NCI-H1694 (cell line): ENCODE data around the gene GOLGA3.
"Not testable (repeated sequence)": the region's sequence is repeated elsewhere in the genome, so short reads cannot be mapped to it uniquely, and the experiment has no call there.

Experiments
- DNase-seq: peaks from one replicate; lab custom pipeline; 2025; lab: John Stamatoyannopoulos, UW

GOLGA3 gene

DNA sequence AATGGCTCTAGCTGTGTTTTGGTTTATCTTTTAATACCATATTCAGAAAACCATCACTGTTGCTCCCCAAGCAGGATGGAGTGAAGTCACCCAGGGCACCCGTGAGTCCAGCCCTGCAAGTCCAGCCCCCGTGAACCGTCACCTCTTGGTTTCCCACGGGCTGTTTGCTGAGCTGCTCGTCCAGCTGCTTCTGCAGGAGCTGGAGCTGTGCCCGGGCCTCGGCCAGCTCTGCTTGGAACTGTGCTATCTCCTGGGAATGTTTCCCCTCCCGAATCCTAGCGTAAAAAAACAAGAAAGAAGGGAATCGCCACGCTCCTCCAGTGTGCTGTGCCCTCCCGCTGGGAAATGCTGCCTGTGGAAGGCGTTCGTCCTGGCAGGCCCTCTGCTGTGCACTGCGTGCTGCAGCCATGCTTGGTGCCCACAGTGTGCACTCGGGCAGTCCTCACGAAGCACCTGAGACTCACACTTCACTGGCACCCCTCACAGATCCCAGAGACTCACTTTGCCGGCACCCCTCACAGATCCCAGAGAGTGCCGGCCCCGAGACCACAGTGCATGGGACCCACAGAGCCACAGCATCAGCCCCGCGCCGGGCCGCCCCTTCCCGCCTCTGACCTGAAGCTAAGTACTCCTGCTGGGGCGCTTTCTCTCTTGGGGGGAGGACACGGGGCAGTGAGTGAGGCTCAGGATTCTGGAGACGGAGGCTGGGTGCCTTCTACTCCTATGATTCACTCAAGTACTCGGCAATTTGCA lies 51.7 kb downstream of the GOLGA3 start:
- DNase-seq: no peak

DNA sequence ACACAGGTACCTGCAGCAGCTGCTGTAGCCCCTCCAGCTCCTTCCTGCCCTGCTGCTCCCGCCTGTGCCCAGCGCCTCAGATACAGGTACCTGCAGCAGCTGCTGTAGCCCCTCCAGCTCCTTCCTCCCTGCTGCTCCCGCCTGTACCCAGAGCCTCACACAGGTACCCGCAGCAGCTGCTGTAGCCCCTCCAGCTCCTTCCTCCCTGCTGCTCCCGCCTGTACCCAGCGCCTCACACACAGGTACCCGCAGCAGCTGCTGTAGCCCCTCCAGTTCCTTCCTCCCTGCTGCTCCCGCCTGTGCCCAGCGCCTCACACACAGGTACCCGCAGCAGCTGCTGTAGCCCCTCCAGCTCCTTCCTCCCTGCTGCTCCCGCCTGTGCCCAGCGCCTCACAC lies 52.4 kb downstream of the GOLGA3 start:
- not testable (repeated sequence) for DNase-seq

DNA sequence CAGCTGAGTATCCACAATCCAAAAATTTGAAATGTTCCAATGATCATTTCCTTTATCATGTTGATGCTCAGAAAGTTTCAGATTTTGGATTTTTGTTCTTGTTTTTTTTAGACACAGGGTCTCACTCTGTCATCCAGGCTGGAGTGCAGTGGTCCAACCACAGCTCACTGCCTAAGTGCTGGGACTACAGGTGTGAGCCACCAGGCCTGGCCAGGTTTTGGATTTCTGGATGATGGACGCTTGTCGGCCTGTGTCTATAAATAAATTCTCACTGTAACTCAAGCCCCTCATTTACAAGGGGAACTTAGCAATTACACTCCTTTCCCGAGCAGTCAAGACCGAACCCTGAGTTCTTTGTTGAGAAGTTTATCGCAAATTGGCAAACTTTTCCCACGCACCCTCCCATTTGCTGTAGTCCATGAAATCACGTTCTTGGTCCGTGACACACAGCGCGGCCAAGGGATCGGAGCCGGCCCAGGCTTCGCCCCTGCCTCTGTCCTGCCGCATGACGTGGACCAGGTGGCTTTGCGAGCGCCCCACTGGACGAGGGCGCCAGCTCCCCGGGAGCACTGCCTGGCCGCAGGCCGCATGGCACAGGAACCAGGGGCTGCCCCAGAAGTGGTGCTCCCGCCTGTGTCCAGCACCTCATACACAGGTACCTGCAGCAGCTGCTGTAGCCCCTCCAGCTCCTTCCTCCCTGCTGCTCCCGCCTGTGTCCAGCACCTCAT lies 53.0 kb downstream of the GOLGA3 start:
- no peak for DNase-seq

DNA sequence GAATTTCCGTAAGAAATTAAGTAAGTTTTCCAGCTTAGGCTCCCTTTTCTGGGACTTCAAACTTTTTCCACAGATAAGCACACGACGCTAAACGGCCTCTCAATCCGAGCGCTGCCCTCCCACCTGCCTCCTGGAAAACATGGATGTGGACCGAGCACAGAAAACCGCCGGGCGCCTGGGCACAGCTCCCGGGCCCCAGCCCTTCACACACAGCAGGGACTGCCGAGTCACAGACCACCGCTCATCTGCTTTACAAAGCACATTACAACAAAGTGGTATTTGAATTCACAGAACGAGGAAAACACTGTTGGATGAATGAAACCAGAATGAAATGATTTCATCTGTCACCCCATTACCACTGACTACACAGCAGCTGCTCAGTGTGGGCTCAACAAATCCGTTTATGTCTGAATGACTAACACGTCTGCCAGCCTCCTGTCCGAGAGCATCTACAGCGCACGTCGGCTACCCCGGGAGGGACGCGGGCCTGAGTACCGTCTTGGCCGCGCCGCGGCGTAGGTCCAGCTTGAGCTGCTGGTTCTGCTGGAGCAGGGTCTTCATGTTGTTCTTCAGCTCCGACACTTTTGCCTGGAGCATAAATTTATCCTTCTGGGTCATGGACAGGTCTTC lies 53.9 kb downstream of the GOLGA3 start:
- DNase-seq: no peak

DNA sequence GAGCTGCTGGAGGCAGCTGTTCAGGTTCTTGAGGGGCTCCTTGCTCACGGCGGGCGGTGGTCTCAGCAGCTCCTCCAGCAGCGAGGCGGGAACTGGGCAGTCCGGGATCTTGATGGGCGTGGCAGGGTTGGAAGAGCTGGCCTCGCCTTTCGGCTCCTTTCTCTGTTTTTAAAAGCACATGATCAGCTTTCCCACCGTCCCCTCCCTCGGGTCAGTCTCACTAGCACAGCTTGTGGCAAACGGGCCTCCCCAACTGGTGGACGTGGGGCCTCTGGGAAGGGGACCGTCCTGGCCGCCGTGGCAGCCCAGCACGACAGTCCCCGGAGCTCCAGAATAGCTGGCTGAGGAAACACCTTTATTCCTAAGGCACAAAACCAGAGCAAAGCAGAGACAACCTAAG lies 54.5 kb downstream of the GOLGA3 start:
- DNase-seq: no peak

DNA sequence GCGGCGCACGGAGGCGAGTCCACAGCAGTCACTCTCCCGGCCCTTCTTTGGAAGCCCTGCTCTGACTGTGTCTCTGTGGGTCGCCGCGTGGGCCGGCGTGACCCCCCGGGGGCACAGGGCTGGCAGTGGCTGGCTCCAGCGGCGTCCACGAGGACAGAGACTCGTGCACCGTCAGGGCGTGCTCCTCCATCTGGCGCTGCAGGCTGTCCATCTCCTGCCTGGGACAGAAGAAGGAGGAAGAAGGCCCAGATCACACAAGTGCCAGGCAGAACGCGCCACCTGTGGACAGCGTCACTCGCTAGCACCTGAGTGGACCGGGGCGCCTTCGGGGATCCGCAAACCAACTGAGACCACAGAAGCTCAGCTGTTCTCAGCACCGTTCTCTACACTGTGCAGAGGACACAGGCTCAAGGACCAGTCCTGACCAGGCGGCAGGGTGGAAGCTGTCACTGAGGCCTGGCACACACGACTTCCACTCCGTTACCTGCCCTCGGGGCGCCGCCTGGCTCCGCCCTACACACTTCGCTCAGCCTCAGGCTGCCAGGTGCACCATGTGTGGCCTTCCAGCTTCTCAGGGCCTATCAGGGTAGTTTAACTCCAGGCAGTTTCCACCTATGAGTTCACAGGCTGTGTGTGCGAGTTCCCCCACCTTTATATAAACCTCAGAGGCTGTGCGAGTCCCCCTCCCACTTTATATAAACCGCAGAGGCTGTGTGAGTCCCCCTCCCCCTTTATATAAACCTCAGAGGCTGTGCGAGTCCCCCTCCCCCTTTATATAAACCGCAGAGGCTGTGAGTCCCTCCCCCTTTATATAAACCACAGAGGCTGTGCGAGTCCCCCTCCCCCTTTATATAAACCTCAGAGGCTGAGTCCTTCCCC lies 55.4 kb downstream of the GOLGA3 start:
- DNase-seq: no peak

DNA sequence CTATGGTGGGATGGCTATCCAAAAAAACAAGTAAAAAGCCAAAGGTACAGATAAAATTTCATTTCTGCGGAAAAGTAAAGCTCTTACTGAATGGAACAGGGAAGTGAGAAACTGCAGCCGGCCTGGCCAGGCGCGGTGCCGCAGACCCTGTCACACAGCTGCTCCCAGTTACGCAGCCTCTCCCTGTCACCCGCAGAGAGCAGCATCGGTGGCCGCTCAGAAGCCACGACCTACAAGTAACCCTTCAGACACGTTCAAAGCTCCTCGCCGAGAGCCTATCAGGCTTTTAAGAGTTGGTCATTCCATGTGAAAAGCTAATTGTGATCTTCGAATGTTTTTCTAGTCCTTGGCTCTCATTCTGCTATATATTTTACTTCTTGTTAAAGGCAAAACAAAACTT lies 56.1 kb downstream of the GOLGA3 start:
- DNase-seq: no peak

DNA sequence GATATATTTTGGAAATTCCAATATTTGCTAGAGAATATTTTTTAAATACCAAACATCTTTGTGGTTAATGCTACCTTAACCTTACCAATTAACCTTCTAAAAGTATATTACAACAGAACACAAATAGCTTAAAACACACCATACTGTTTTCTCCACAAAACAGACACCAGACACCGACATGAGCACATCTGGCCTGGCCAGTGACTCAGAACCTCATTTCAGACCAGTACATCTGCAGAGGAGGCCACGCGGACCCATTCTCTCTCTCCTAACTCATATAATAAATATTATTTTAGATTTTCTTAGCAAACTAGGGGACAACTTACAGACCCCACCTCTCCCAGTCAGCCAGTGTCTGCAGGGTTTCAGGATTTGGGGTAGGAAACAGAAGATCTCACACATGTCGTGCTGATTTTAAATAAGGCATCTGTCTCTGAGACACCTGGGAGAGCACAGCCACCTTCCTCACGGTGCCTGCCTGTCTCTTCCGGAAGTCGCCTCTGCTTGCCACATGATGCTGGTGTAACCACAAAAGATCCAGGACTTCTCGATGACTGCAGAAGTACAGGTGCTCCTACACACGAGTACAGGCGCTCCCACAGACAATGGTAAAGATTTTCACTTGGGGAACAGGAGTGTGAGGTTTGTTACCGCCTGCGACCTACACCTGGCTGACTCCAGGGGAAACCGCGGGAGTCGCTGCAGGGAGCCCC lies 57.4 kb downstream of the GOLGA3 start:
- no peak for DNase-seq

DNA sequence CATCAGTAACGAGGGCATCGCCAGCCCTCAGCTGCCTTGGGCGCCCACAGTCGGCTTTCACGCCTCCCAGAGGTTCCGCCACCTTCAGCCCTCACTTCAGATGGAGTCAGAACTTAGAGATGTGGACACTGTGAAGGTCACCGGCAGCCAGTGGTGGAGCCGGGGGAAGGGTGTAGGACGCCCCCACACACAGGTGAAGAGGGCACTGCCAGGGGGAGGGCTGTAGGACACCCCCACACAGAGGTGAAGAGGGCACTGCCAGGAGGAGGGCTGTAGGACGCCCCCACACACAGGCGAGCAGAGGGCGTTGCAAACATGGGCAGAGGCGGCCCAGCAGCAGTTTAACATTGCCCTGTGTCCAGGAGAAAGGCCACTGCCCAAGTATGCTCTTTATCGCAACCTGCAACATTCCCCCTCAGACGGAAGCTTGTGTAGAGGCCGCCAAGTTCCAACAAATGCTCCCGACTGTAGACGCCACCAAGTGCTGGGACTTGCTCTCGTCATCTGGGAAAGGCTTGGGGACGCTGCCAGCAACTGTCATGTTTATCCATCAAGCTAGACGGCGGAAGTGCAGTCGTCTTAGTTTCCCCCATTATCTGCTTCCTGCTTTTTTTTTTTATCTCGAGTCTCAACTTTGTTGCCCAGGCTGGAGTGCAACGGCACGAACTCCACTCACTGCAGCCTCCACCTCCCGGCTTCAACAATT lies 62.1 kb downstream of the GOLGA3 start:
- DNase-seq: no peak

DNA sequence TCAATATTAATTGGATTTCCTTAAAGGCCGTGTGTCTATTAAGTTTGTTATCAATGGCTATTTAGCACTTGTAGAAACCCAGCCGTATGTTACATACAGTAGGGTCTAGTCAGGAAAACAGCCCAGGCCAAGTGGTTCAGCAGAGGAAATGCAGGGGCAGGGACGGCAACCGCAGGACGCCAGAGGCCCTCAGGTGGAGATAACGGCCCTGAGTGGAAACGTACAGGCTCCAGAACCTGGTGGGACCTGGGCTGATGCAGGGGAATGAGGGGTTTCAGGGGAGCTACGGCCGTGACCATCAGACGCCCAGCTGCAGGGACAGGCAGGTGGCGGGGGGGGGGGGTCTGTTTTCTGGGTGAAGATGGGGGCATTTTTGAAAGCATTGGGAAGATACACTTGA lies 63.3 kb downstream of the GOLGA3 start:
- DNase-seq: no peak

DNA sequence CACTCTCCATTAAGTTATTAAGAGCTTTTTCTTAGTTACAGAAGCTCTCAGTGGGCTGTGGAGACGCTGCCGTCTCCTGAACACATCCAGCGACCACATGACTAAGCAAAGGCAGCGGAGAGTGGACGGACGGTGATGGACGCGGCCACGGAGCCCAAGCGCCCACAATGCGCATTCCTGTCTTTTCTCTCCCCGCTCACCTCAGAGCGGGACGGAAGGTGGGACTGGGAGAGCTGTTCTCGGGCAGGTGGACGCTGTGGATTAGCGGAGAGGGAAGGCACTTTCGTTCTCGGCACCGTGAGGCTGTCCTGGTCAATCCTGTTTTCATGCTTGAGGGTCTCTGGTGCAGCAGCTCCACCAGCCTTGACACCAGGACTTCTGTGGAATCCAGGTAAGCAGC lies 64.4 kb downstream of the GOLGA3 start:
- DNase-seq: no peak

DNA sequence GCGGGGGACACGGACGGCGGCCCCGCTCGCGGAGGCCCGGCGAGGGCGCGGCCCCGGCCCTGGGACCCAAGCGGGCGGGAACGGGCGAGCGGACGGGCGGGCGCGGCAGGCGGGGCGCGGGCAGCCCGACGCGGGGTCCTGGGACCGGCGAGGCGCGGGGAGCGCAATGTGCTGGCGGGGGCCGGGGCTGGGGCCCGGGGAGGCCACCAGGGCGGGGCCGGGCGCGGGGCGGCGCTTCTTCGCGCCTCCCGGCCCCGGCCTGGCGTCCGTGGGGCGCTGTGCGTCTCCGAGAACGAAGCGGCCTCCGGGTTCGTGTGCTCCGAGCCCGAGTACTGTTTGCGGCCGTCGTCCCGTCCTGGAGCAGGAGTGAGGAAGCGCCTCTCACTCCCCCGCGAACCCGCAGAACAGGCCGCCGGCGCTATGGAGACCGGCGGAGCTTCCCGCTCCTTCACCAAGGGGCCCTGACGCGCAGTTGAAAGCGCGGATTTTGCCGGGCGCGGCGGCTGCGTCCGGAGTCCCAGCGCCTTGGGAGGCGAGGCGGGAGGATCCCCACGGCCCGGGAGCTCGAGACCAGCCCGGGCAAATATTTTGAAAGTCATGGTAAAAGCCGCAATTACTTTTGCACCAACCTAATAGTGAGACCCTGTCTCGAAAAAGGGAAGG lies 66.6 kb downstream of the GOLGA3 start:
- peak; percentile 45 for DNase-seq

DNA sequence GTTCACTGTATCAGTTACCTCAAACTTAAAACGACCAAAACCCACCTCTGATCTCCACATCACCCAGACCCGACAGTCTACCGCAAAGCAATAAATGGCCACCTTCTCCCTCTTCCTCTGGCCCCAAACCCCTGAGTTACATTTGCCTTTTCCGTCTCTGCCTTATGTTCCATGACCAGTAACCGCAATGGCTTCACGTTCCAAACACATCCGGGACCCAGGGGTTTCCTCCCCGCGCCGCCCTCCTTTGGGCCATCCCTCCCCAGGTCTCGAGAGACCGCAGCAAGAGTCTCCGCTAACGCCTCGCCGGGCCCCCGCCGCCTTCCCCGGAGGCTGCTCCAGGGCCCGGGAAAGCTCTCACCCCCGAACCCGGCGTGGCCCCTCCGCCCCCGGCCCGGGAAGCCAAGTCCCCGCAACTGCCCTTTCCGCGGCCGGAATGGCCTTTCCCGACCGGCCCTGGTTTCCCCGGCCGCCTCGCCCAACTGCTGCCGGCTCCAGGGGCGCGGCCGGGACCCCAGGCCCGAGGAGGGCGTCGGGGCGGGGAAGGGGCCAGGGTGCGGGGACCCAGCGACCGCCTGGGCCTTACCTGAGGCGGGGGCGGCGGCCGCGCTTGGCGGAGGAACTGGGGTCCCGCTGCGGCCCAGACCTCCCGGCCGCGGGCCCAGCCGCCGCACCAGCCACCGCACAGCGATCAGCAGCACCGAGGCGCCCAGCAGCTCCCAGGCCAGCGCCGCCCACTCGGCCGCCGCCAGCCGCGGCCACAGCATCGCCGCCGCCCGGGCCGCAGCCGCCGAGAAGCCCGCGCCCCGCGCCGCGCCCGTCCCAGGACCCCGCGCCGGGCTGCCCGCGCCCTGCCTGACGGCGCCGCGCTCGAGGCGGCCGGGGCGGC lies 67.4 kb downstream of the GOLGA3 start, which contains the start of gene ANKLE2:
Gene ANKLE2, minus strand, starts transcription at position 801 of the 889 bp plus-strand sequence. Its CDS starts 34 bp downstream, at position 767.
- no peak for DNase-seq

DNA sequence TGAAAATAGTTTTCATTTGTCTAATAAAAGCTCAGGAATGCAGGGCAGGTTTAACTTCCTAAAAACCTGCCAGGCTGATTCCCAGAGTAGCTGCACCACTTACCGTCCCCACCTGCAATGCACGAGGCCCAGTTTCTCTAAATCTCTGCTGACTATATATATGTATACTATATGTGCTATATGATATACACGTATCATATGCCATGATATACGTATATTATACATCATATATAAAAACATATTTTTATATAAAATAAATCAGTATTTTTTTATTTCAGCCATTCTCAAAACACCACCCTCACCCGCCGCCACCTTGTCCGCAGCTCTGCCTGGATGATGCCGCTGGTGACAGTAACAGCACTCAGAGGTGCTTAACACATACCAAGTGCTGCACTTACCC lies 69.3 kb downstream of the GOLGA3 start:
- DNase-seq: no peak

DNA sequence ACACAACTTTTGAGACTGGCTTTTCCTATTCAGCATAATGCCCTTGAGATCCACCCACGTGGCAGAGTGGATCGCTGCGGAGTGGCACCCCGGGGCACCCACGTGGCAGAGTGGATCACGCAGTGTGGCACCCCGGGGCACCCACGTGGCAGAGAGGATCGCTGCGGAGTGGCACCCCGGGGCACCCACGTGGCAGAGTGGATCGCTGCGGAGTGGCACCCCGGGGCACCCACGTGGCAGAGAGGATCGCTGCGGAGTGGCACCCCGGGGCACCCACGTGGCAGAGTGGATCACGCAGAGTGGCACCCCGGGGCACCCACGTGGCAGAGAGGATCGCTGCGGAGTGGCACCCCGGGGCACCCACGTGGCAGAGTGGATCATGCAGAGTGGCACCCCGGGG lies 69.8 kb downstream of the GOLGA3 start:
- DNase-seq: not testable (repeated sequence)

DNA sequence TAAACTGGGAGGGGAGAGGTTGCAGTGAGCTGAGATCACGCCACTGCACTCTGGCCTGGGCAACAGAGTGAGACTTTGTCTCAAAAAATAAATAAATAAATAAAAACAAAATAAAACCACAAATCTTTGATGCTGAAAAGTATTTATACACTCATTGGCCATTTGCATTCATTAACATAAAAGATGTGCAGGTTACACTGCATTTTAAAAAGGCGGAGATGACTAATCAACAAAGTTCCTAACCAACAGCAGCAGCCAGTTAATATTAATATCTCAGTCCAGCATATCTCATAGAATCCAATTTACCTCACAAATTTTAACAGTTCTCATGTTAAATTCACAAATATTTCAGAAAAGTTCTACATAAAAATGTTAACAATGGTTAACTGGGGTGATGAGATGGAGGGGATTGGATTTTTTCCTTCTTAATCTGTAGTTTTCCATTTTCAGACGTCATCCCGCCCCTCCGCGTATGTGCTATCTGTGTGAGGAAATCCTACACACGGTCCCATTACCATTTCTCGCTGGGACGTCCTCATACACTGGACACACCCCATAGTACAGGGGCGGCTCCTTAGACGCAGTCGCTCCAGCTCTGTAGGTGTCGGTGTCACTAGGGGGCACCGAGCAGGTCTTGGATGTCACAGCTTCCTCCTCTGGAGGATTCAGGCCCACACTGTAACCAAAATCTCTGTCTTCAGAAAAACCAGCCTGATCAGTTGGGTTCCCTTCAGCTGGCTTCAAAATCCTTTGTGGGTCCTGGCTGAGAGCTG lies 74.3 kb downstream of the GOLGA3 start:
- DNase-seq: no peak

DNA sequence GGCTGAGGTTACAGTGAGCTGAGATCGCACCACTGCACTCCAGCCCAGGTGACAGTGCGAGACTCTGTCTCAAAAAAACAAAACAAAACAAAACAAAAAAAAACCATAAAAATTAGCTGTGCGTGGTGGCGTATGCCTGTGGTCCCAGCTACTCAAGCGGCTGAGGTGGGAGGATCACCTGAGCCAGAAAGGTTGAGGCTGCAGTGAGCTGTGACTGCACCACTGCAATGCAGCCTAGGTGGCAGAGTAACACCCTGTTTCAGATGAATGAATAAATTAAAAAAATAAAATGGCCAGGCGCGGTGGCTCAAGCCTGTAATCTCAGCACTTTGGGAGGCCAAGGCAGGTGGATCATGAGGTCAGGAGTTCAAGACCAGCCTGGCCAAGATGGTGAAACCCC lies 75.0 kb downstream of the GOLGA3 start:
- not testable (repeated sequence) for DNase-seq

DNA sequence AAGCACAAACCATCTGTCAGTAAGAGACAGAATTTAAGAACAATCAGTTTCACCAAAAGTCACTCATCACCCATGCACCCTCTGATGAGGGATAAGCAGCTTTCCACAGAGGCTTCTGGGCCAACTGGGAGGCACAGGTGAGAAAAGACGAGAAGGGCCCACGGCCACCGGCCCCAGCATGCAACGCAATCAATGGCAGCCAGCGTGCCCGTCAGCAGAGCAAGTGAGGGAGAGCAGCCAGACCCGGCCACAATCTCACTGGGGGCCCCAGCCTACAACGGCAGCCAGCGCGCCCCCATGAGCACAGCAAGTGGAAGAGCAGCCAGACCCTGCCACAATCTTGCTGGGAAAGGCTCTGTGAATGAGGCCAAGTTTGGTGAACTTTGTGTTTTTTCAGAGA lies 80.3 kb downstream of the GOLGA3 start:
- DNase-seq: no peak
